Mesendoderm (in vitro differentiated cells): Measurements from ENCODE around the gene CENPO. TPM values are rescaled to one million over a fixed set of nuclear protein-coding genes. Genes with fewer than 3 reads are reported as not detected.
A peak's percentile ranks its signal among the peaks of the same experiment; 100 is the strongest.

ENCODE experiments used
- DNase-seq: peaks from one replicate; pipeline ENCODE4 v3.0.0; 2013
- H2AK5ac ChIP-seq: 2 replicates; pipeline ENCODE4 v1.6.1; 2013; ENCODE audit warnings: low read length, inconsistent platforms
- H2BK120ac ChIP-seq: 2 replicates; pipeline ENCODE4 v1.6.1; 2013; ENCODE audit warnings: low read depth, mild to moderate bottlenecking, low read length, moderate library complexity, mixed read lengths
- H2BK15ac ChIP-seq: replicated peaks from 2 replicates; pipeline ENCODE4 v1.6.1; 2013; ENCODE audit warnings: low read depth, mild to moderate bottlenecking, moderate library complexity
- H2BK5ac ChIP-seq: 2 replicates; pipeline ENCODE4 v1.6.1; 2013; ENCODE audit warnings: low read length, inconsistent platforms
- H3K18ac ChIP-seq: 2 replicates; pipeline ENCODE4 v1.6.1; 2013; ENCODE audit warnings: mild to moderate bottlenecking, low read length, mixed read lengths
- H3K23ac ChIP-seq: one replicate; pipeline ENCODE4 v1.6.1; 2013; ENCODE audit warnings: low read length
- H3K27ac ChIP-seq: 2 replicates; pipeline ENCODE4 v1.5.1; 2013; ENCODE audit warnings: low read depth, mild to moderate bottlenecking, inconsistent platforms, low read length, moderate library complexity
- H3K27me3 ChIP-seq: 2 replicates; pipeline ENCODE4 v1.6.1; 2013; ENCODE audit warnings: low read length, control low read depth, mild to moderate bottlenecking, inconsistent platforms; ENCODE audit not compliant: insufficient read depth, poor library complexity
- H3K36me3 ChIP-seq: 2 replicates; pipeline ENCODE4 v1.6.1; 2013; ENCODE audit warnings: low read length, inconsistent platforms; ENCODE audit not compliant: control insufficient read depth, insufficient read depth
- H3K4ac ChIP-seq: one replicate; pipeline ENCODE4 v1.6.1; 2013; ENCODE audit warnings: low read depth, mild to moderate bottlenecking, low read length, moderate library complexity
- H3K4me1 ChIP-seq: 2 replicates; pipeline ENCODE4 v1.6.1; 2013; ENCODE audit warnings: low read depth, low read length, inconsistent platforms; ENCODE audit not compliant: control insufficient read depth
- H3K4me2 ChIP-seq: 2 replicates; pipeline ENCODE4 v1.6.1; 2013; ENCODE audit warnings: low read length
- H3K4me3 ChIP-seq: 2 replicates; pipeline ENCODE4 v1.5.1; 2013; ENCODE audit warnings: mild to moderate bottlenecking, low read length
- H3K56ac ChIP-seq: one replicate; pipeline ENCODE4 v1.6.1; 2013; ENCODE audit warnings: low read length
- H3K79me1 ChIP-seq: 2 replicates; pipeline ENCODE4 v1.6.1; 2013; ENCODE audit warnings: low read length, inconsistent platforms
- H3K79me2 ChIP-seq: 2 replicates; pipeline ENCODE4 v1.6.1; 2013; ENCODE audit warnings: mild to moderate bottlenecking, low read length; ENCODE audit not compliant: control insufficient read depth, insufficient read depth
- H3K9ac ChIP-seq: 2 replicates; pipeline ENCODE4 v1.6.1; 2013; ENCODE audit warnings: low read length, inconsistent platforms
- H4K5ac ChIP-seq: one replicate; pipeline ENCODE4 v1.6.1; 2013; ENCODE audit warnings: low read length
- H4K8ac ChIP-seq: one replicate; pipeline ENCODE4 v1.6.1; 2013; ENCODE audit warnings: low read depth, mild to moderate bottlenecking, control low read depth, low read length, moderate library complexity
- WGBS: extraction: QIAGEN DNeasy Blood & Tissue Kit; methylation state at CpG from one replicate; pipeline ENCODE4 v1.1.7; 2013; ENCODE audit warnings: low lambda C conversion rate, missing lambda C conversion rate; ENCODE audit not compliant: insufficient coverage; ENCODE audit errors: extremely low coverage; 5-methylcytosine and 5-hydroxymethylcytosine counted together
- polyA plus RNA-seq, 2 experiments: library from polyadenylated mRNA; stranded (reverse); fragments of 200-250 nt; gene quantifications; one replicate each; pipeline ENCODE4 v1.2.3, GENCODE V29; 2013

The CENPO gene
- polyA plus RNA-seq (2013, experiment 1 of 2): 36.1 TPM
- 36.9 TPM for polyA plus RNA-seq (2013, experiment 2 of 2)

GRCh38 chr2:24792874-24793760 is at the start of gene CENPO, which contains the start of gene PTRHD1:
Gene CENPO (plus strand): TSS chr2:24793425. CDS start chr2:24793920, 495 bp downstream.
Gene PTRHD1 (minus strand): TSS chr2:24793391. CDS start chr2:24793377, 14 bp downstream.
- peaks cover 43% of the 10 kb centered on the region for H3K79me2 ChIP-seq
- H3K56ac ChIP-seq: peak within 1 kb of the TSS; percentile 100
- peak within 1 kb of the TSS; percentile 87 for H3K9ac ChIP-seq
- WGBS: no CpG with 5 or more reads among the region's 74 CpGs
- no peak within 1 kb of the TSS for H2BK15ac ChIP-seq
- peak within 1 kb of the TSS; percentile 60 for H3K18ac ChIP-seq
- no peak within 1 kb of the TSS for H2BK120ac ChIP-seq
- H4K8ac ChIP-seq: peak within 1 kb of the TSS; percentile 14
- H3K23ac ChIP-seq: peak within 1 kb of the TSS; percentile 95
- peak within 1 kb of the TSS; percentile 61 for H3K4me2 ChIP-seq
- H3K27ac ChIP-seq: peak within 1 kb of the TSS; percentile 89
- peaks cover 9% of the 10 kb centered on the region for H3K79me1 ChIP-seq
- DNase-seq: peak; percentile 99
- H2AK5ac ChIP-seq: peak within 1 kb of the TSS; percentile 15
- peaks cover 3% of the 10 kb centered on the region for H3K4me1 ChIP-seq
- peak within 1 kb of the TSS; percentile 69 for H3K4me3 ChIP-seq
- peaks cover 1% of the 10 kb centered on the region for H3K36me3 ChIP-seq
- no peak within 1 kb of the TSS for H4K5ac ChIP-seq
- H2BK5ac ChIP-seq: peak within 1 kb of the TSS; percentile 98
- H3K4ac ChIP-seq: peak within 1 kb of the TSS; percentile 61
- H3K27me3 ChIP-seq: no peaks in the 10 kb centered on the region

GRCh38 chr2:24743924-24744323 is 49.3 kb upstream of the CENPO start:
- Histone ChIP-seq H3K27ac (no peak overlapping the region), H3K27me3 (no peaks in the 10 kb centered on the region), H3K4ac (no peak overlapping the region), H3K79me2 (no peaks in the 10 kb centered on the region), H2BK120ac (no peak overlapping the region), H4K5ac (no peak overlapping the region), H3K4me3 (no peak overlapping the region), H2BK15ac (no peak overlapping the region), H3K23ac (no peak overlapping the region), H3K56ac (no peak overlapping the region), H2BK5ac (no peak overlapping the region), H3K79me1 (no peaks in the 10 kb centered on the region), H3K36me3 (no peaks in the 10 kb centered on the region), H3K18ac (no peak overlapping the region), H2AK5ac (no peak overlapping the region), H3K4me1 (no peaks in the 10 kb centered on the region), H3K9ac (no peak overlapping the region), H3K4me2 (no peak overlapping the region), H4K8ac (no peak overlapping the region)
- DNase-seq: no peak
- WGBS: no CpG with 5 or more reads among the region's 3 CpGs

GRCh38 chr2:24744356-24744755 is 48.9 kb upstream of the CENPO start:
- H3K27ac ChIP-seq: no peak overlapping the region
- H3K4me2 ChIP-seq: no peak overlapping the region
- no peak for DNase-seq
- no peak overlapping the region for H2BK120ac ChIP-seq
- H3K23ac ChIP-seq: no peak overlapping the region
- no peaks in the 10 kb centered on the region for H3K4me1 ChIP-seq
- no peak overlapping the region for H2AK5ac ChIP-seq
- no peak overlapping the region for H3K18ac ChIP-seq
- no peak overlapping the region for H4K8ac ChIP-seq
- no peak overlapping the region for H3K9ac ChIP-seq
- H3K56ac ChIP-seq: no peak overlapping the region
- H3K36me3 ChIP-seq: no peaks in the 10 kb centered on the region
- no peaks in the 10 kb centered on the region for H3K79me2 ChIP-seq
- H3K27me3 ChIP-seq: no peaks in the 10 kb centered on the region
- H3K79me1 ChIP-seq: no peaks in the 10 kb centered on the region
- WGBS: no CpG with 5 or more reads among the region's 1 CpG
- H3K4ac ChIP-seq: no peak overlapping the region
- no peak overlapping the region for H4K5ac ChIP-seq
- no peak overlapping the region for H3K4me3 ChIP-seq
- no peak overlapping the region for H2BK5ac ChIP-seq
- no peak overlapping the region for H2BK15ac ChIP-seq

- Histone ChIP-seq H3K9ac (no peak overlapping the region), H3K4me2 (no peak overlapping the region), H3K4me3 (no peak overlapping the region), H2BK15ac (no peak overlapping the region), H3K18ac (no peak overlapping the region), H4K8ac (no peak overlapping the region), H3K79me2 (no peaks in the 10 kb centered on the region), H3K27me3 (no peaks in the 10 kb centered on the region), H3K79me1 (no peaks in the 10 kb centered on the region), H3K4ac (no peak overlapping the region), H3K23ac (no peak overlapping the region), H3K56ac (no peak overlapping the region), H4K5ac (no peak overlapping the region), H3K36me3 (no peaks in the 10 kb centered on the region), H2AK5ac (no peak overlapping the region), H2BK120ac (no peak overlapping the region), H3K4me1 (no peaks in the 10 kb centered on the region), H2BK5ac (no peak overlapping the region), H3K27ac (no peak overlapping the region)
- no peak for DNase-seq
- no CpG with 5 or more reads among the region's 2 CpGs for WGBS
These were observed 47.4 kb upstream of the CENPO start for GRCh38 chr2:24745825-24746224.

GRCh38 chr2:24747299-24747698 is 45.9 kb upstream of the CENPO start:
- no peak for DNase-seq
- no peak overlapping the region for H2BK15ac ChIP-seq
- no peak overlapping the region for H3K4me3 ChIP-seq
- no peak overlapping the region for H2AK5ac ChIP-seq
- H4K8ac ChIP-seq: no peak overlapping the region
- no peak overlapping the region for H3K4ac ChIP-seq
- H3K56ac ChIP-seq: no peak overlapping the region
- H3K4me2 ChIP-seq: no peak overlapping the region
- H3K27me3 ChIP-seq: no peaks in the 10 kb centered on the region
- H3K9ac ChIP-seq: no peak overlapping the region
- H2BK120ac ChIP-seq: no peak overlapping the region
- H3K27ac ChIP-seq: no peak overlapping the region
- no peak overlapping the region for H3K18ac ChIP-seq
- no peak overlapping the region for H2BK5ac ChIP-seq
- H3K23ac ChIP-seq: no peak overlapping the region
- no peaks in the 10 kb centered on the region for H3K79me1 ChIP-seq
- H3K36me3 ChIP-seq: no peaks in the 10 kb centered on the region
- no peaks in the 10 kb centered on the region for H3K79me2 ChIP-seq
- WGBS: no CpG with 5 or more reads among the region's 3 CpGs
- H4K5ac ChIP-seq: no peak overlapping the region
- H3K4me1 ChIP-seq: no peaks in the 10 kb centered on the region
